ENCODE measurements around the gene DCPS.

The DCPS gene

DNA sequence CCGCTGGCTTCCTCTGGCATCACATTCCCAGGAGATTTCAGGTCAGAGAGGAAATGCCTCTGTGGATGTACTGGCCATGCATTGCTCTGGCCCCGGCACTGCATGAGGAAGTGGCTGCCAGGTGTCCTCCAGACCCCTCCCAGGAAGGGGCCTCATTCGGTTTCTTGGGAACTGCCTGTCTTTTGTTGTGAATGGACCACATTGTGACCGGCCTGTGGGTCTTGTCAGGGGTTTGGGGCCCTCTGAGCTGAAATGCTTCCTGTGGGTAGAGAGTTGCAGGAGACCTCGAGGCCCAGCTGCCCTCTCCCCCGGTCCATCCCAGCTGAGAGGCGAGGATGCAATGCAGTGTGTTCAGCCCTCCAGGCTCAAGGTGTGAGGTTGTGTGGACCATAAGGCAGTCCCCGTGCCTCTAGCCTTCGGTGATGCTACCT is 32.8 kb downstream of the DCPS start:
- TF ChIP-seq EGR1 (IDR thresholded peaks at IDR 0.05) (no peak), ZBTB7A (IDR thresholded peaks at IDR 0.05; ENCODE audit: low read depth) (no peak), TEAD4 (IDR thresholded peaks at IDR 0.05) (no peak), CREB1 (IDR thresholded peaks at IDR 0.05; ENCODE audit: low read depth) (no peak)

DNA sequence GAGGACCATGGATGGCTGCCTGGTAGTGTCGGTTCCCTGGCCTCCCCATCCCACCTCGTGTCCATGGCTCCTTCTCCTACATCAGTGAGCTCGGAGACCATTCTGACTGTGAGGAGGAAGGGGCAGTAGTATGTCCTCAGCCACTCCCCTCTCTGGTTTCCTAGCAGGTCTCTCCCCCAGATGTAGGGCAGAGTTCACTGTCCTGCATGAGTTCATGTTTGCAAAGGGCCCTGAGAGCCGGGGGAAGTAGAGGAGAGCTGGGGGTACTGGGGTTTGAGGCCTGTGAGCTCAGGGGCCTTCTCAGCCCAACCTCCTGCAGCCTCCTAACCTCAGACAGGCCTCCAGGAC is 33.2 kb downstream of the DCPS start:
- no peak for TF ChIP-seq FOXM1 (IDR thresholded peaks at IDR 0.05; ENCODE audit: borderline replicate concordance, low read depth)
- TF ChIP-seq CREB1 (IDR thresholded peaks at IDR 0.05; ENCODE audit: low read depth): no peak
- TF ChIP-seq CEBPB (IDR thresholded peaks at IDR 0.05): no peak
- TF ChIP-seq EP300 (IDR thresholded peaks at IDR 0.05; ENCODE audit: borderline replicate concordance): no peak
- TF ChIP-seq TCF12 (IDR thresholded peaks at IDR 0.05; ENCODE audit: low read depth): no peak
- TF ChIP-seq RAD21 (IDR thresholded peaks at IDR 0.05; ENCODE audit: low read depth): no peak
- TF ChIP-seq TAF1 (IDR thresholded peaks at IDR 0.05; ENCODE audit: low read depth): no peak
- no peak for TF ChIP-seq ZBTB7A (IDR thresholded peaks at IDR 0.05; ENCODE audit: low read depth)
- TF ChIP-seq NFIC (IDR thresholded peaks at IDR 0.05): no peak
- TF ChIP-seq, protein P1, sequence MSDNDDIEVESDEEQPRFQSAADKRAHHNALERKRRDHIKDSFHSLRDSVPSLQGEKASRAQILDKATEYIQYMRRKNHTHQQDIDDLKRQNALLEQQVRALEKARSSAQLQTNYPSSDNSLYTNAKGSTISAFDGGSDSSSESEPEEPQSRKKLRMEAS (IDR thresholded peaks at IDR 0.05): no peak
- TF ChIP-seq YY1 (IDR thresholded peaks at IDR 0.05; ENCODE audit: low read depth): no peak
- no peak for TF ChIP-seq TEAD4 (IDR thresholded peaks at IDR 0.05)
- TF ChIP-seq EGR1 (IDR thresholded peaks at IDR 0.05): no peak
- TF ChIP-seq, protein P2, sequence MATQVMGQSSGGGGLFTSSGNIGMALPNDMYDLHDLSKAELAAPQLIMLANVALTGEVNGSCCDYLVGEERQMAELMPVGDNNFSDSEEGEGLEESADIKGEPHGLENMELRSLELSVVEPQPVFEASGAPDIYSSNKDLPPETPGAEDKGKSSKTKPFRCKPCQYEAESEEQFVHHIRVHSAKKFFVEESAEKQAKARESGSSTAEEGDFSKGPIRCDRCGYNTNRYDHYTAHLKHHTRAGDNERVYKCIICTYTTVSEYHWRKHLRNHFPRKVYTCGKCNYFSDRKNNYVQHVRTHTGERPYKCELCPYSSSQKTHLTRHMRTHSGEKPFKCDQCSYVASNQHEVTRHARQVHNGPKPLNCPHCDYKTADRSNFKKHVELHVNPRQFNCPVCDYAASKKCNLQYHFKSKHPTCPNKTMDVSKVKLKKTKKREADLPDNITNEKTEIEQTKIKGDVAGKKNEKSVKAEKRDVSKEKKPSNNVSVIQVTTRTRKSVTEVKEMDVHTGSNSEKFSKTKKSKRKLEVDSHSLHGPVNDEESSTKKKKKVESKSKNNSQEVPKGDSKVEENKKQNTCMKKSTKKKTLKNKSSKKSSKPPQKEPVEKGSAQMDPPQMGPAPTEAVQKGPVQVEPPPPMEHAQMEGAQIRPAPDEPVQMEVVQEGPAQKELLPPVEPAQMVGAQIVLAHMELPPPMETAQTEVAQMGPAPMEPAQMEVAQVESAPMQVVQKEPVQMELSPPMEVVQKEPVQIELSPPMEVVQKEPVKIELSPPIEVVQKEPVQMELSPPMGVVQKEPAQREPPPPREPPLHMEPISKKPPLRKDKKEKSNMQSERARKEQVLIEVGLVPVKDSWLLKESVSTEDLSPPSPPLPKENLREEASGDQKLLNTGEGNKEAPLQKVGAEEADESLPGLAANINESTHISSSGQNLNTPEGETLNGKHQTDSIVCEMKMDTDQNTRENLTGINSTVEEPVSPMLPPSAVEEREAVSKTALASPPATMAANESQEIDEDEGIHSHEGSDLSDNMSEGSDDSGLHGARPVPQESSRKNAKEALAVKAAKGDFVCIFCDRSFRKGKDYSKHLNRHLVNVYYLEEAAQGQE (IDR thresholded peaks at IDR 0.05; ENCODE audit: low read depth): no peak
- TF ChIP-seq, protein P3, sequence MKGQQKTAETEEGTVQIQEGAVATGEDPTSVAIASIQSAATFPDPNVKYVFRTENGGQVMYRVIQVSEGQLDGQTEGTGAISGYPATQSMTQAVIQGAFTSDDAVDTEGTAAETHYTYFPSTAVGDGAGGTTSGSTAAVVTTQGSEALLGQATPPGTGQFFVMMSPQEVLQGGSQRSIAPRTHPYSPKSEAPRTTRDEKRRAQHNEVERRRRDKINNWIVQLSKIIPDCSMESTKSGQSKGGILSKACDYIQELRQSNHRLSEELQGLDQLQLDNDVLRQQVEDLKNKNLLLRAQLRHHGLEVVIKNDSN (IDR thresholded peaks at IDR 0.05): no peak

DNA sequence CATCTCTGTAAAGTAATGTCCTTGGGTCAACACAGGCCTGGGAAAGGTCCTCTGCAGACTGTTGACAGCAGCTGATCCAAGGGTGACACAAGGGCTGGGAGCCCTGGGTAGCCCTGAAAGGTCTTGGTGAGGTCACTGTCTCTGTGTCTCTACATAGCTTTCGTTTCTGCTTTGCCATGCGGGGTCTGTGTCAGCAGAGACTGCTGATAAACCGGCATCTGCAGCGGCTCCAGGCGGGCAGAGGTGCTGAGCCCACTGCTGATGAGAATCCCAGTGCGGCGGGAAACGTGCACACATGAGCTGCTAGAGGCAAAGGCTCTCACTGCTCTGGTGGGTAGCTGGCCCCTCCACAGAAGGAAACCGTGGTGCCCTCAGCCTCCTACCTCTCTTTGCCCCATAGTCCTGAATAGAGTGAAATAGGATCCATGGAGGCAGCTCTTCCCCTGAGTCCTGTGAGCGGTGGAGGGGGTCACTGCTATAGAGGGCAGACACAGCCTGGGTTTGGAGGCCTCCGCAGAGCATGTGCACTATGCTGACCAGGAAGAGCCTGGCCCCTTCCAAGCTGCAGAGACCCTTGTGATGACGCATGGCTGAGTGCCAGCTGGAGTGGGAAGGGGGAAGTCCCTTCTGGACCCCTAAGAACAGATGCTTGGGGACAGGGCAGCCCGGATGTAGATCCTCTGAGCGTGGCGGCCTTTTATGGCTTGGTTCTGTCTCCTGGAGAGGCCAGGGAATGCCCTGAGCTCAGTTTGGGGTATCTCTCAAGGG is 33.8 kb downstream of the DCPS start:
- no peak for TF ChIP-seq ZBTB7A (IDR thresholded peaks at IDR 0.05; ENCODE audit: low read depth)
- TF ChIP-seq EP300 (IDR thresholded peaks at IDR 0.05; ENCODE audit: borderline replicate concordance): no peak
- no peak for TF ChIP-seq NFIC (IDR thresholded peaks at IDR 0.05)
- no peak for TF ChIP-seq CREB1 (IDR thresholded peaks at IDR 0.05; ENCODE audit: low read depth)
- TF ChIP-seq CEBPB (IDR thresholded peaks at IDR 0.05): no peak
- TF ChIP-seq TEAD4 (IDR thresholded peaks at IDR 0.05): no peak
- TF ChIP-seq, protein P2 (IDR thresholded peaks at IDR 0.05; ENCODE audit: low read depth): no peak
- TF ChIP-seq TCF12 (IDR thresholded peaks at IDR 0.05; ENCODE audit: low read depth): no peak
- no peak for TF ChIP-seq EGR1 (IDR thresholded peaks at IDR 0.05)
- TF ChIP-seq, protein P3 (IDR thresholded peaks at IDR 0.05): no peak
- TF ChIP-seq RAD21 (IDR thresholded peaks at IDR 0.05; ENCODE audit: low read depth): no peak
- no peak for TF ChIP-seq TAF1 (IDR thresholded peaks at IDR 0.05; ENCODE audit: low read depth)

DNA sequence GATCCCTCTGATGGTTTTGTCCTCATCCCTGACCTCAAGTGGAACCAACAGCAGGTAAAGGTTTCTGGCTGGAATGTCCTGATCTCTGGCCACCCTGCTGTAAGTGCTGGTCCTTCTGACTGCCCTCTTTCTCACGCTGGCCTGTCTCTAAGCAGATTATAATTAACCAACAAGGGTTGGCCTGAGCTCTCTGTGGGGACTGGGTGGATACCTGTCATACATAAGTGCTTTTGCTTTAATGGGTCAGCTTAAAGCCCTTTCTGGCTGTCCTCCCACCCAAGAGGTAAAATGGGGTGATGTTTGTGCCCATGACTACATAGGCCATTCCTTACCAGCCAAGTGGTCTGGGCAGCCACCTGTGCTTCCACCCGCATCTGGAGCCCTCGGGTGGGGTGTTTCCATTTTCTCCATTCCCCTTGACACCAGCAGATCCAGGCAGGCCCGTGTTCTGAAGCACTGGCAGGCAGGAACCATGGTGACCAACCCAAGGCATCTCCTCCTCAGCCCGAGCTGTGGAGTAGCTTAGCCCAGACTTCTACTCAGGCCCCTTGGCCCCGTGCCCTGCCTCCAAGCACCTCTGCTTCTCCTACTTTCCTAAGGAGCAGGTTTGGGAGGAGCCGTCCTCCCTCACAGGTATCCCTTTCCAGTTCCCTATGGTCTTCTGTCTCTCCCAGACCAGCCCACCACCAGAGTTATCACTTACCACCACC is 34.6 kb downstream of the DCPS start:
- TF ChIP-seq CREB1 (IDR thresholded peaks at IDR 0.05; ENCODE audit: low read depth): no peak
- TF ChIP-seq FOXM1 (IDR thresholded peaks at IDR 0.05; ENCODE audit: borderline replicate concordance, low read depth): no peak
- no peak for TF ChIP-seq CEBPB (IDR thresholded peaks at IDR 0.05)
- TF ChIP-seq RAD21 (IDR thresholded peaks at IDR 0.05; ENCODE audit: low read depth): no peak
- no peak for TF ChIP-seq TEAD4 (IDR thresholded peaks at IDR 0.05)
- TF ChIP-seq, protein P2 (IDR thresholded peaks at IDR 0.05; ENCODE audit: low read depth): no peak
- TF ChIP-seq, protein P1 (IDR thresholded peaks at IDR 0.05): no peak
- no peak for TF ChIP-seq EP300 (IDR thresholded peaks at IDR 0.05; ENCODE audit: borderline replicate concordance)
- TF ChIP-seq TCF12 (IDR thresholded peaks at IDR 0.05; ENCODE audit: low read depth): no peak
- TF ChIP-seq EGR1 (IDR thresholded peaks at IDR 0.05): no peak
- TF ChIP-seq, protein P3 (IDR thresholded peaks at IDR 0.05): no peak
- TF ChIP-seq YY1 (IDR thresholded peaks at IDR 0.05; ENCODE audit: low read depth): no peak
- no peak for TF ChIP-seq TAF1 (IDR thresholded peaks at IDR 0.05; ENCODE audit: low read depth)
- no peak for TF ChIP-seq NFIC (IDR thresholded peaks at IDR 0.05)
- no peak for TF ChIP-seq ZBTB7A (IDR thresholded peaks at IDR 0.05; ENCODE audit: low read depth)

Data from Ishikawa (cell line).